Measurements from ENCODE around the gene ABCC11.

DNA sequence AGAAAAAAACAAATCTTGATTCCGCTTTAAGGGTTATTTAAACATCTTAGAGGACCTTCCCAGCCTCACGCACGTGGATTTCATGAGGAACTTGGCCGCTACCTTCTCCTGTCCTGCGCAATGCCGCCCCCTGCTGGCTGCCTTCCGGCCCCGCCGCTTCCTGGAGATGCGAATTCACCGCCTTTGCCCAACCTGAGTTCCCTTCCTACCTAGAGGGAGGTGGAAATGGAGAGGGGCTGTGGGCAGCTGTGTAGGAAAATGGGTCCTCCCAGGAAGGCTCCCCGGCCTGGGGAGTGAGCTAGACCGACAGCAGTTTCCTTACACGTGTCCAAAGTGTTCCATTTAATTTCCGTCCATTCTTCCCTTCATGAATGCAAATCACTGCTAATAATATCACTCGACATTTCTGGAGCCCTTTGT lies 90.5 kb downstream of the ABCC11 start:
- TF ChIP-seq, protein P1, sequence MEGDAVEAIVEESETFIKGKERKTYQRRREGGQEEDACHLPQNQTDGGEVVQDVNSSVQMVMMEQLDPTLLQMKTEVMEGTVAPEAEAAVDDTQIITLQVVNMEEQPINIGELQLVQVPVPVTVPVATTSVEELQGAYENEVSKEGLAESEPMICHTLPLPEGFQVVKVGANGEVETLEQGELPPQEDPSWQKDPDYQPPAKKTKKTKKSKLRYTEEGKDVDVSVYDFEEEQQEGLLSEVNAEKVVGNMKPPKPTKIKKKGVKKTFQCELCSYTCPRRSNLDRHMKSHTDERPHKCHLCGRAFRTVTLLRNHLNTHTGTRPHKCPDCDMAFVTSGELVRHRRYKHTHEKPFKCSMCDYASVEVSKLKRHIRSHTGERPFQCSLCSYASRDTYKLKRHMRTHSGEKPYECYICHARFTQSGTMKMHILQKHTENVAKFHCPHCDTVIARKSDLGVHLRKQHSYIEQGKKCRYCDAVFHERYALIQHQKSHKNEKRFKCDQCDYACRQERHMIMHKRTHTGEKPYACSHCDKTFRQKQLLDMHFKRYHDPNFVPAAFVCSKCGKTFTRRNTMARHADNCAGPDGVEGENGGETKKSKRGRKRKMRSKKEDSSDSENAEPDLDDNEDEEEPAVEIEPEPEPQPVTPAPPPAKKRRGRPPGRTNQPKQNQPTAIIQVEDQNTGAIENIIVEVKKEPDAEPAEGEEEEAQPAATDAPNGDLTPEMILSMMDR (IDR thresholded peaks at IDR 0.05): peak; percentile 78 to 83 (median 81)
- TF ChIP-seq POLR2AphosphoS5 (IDR thresholded peaks at IDR 0.05): peak; percentile 15

Data from prostate gland (tissue), 2 donors.